ENCODE data around the gene UCN2. TPM values are rescaled to one million over a fixed set of nuclear protein-coding genes. Genes with fewer than 3 reads are reported as not detected.

The UCN2 gene
- total RNA-seq, 4 donors from 2014 or later, result 2.6 to 5.3 (median 3.4) TPM

- intact Hi-C loops (cut with DNase I), result no loop called here
- Histone ChIP-seq H3K27ac (no peak overlapping the region), H3K36me3 (peaks cover 0 to 73% (median 0%) of the 10 kb centered on the region in 3 donors), H3K27me3 (no peaks in the 10 kb centered on the region), H3K4me3 (no peak overlapping the region), H3K9me3 (no peaks in the 10 kb centered on the region), H3K4me1 (peaks cover 4 to 19% (median 4%) of the 10 kb centered on the region in 3 donors)
- WGBS, 2 donors, result 70% methylated on average over 2 of the region's 7 CpGs; no CpG with 5 or more reads in 1 of the 2 donors
- DNase-seq, result no peak
- TF ChIP-seq CTCF (IDR thresholded peaks at IDR 0.05) (no peak), POLR2A (IDR thresholded peaks at IDR 0.05) (no peak)
Observed at GRCh38 chr3:48568476-48568875, 4.9 kb upstream of the UCN2 start.

- no peaks in the 10 kb centered on the region for H3K27me3 ChIP-seq
- 77 to 92% methylated on average over 7 to 8 of the region's 11 CpGs for WGBS, 2 donors
- intact Hi-C loops (cut with DNase I), result no loop called here
- no peak overlapping the region for H3K4me3 ChIP-seq
- H3K27ac ChIP-seq, result no peak overlapping the region
- H3K9me3 ChIP-seq, result no peaks in the 10 kb centered on the region
- peaks cover 0 to 68% (median 0%) of the 10 kb centered on the region in 3 donors for H3K36me3 ChIP-seq
- DNase-seq, result no peak
- TF ChIP-seq POLR2A (IDR thresholded peaks at IDR 0.05) (no peak), CTCF (IDR thresholded peaks at IDR 0.05) (no peak)
- peaks cover 4 to 21% (median 4%) of the 10 kb centered on the region in 3 donors for H3K4me1 ChIP-seq
Observed at GRCh38 chr3:48567500-48567899, 3.9 kb upstream of the UCN2 start.

- no peaks in the 10 kb centered on the region for H3K27me3 ChIP-seq
- WGBS, 2 donors, result 78 to 81% methylated on average over 5 of the region's 5 CpGs
- no peak overlapping the region for H3K27ac ChIP-seq
- no peaks in the 10 kb centered on the region for H3K9me3 ChIP-seq
- H3K4me3 ChIP-seq, result no peak overlapping the region
- no peak for TF ChIP-seq CTCF (IDR thresholded peaks at IDR 0.05)
- no peak for TF ChIP-seq POLR2A (IDR thresholded peaks at IDR 0.05)
- DNase-seq, result no peak
- H3K36me3 ChIP-seq, result peaks cover 0 to 67% (median 0%) of the 10 kb centered on the region in 3 donors
- intact Hi-C loops (cut with DNase I), result no loop called here
- H3K4me1 ChIP-seq, result peaks cover 4 to 21% (median 4%) of the 10 kb centered on the region in 3 donors
Observed at GRCh38 chr3:48567090-48567489, 3.5 kb upstream of the UCN2 start.

GRCh38 chr3:48566401-48566760 is 2.8 kb upstream of the UCN2 start:
- Histone ChIP-seq H3K27me3 (no peaks in the 10 kb centered on the region), H3K9me3 (no peaks in the 10 kb centered on the region), H3K4me1 (peaks cover 4 to 22% (median 4%) of the 10 kb centered on the region in 3 donors), H3K4me3 (no peak overlapping the region), H3K36me3 (peaks cover 0 to 60% (median 0%) of the 10 kb centered on the region in 3 donors), H3K27ac (no peak overlapping the region)
- TF ChIP-seq CTCF (IDR thresholded peaks at IDR 0.05) (no peak), POLR2A (IDR thresholded peaks at IDR 0.05) (no peak)
- intact Hi-C loops (cut with DNase I), result no loop called here
- DNase-seq, result no peak
- WGBS, 2 donors, result 72 to 73% methylated on average over 3 to 4 of the region's 9 CpGs

- Histone ChIP-seq H3K27ac (no peak overlapping the region), H3K4me1 (peaks cover 5 to 28% (median 9%) of the 10 kb centered on the region in 3 donors), H3K9me3 (no peaks in the 10 kb centered on the region), H3K4me3 (no peak overlapping the region), H3K27me3 (no peaks in the 10 kb centered on the region), H3K36me3 (peaks cover 0 to 54% (median 0%) of the 10 kb centered on the region in 3 donors)
- intact Hi-C loops (cut with DNase I), result no loop called here
- 40 to 41% methylated on average over 4 to 7 of the region's 7 CpGs for WGBS, 2 donors
- no peak for DNase-seq
- TF ChIP-seq CTCF (IDR thresholded peaks at IDR 0.05) (no peak), POLR2A (IDR thresholded peaks at IDR 0.05) (no peak)
Observed at GRCh38 chr3:48565591-48566400, 2.2 kb upstream of the UCN2 start.
